SK-N-SH (cell line): ENCODE data around the gene GPR3. TPM values are rescaled to one million over a fixed set of nuclear protein-coding genes. Genes with fewer than 3 reads are reported as not detected.

ENCODE experiments used
- CTCF ChIA-PET: fragments of 300-600, 350-600 bp; formaldehyde crosslinking; extraction: SDS; loops from one replicate; lab custom pipeline; 2021; lab: Yijun Ruan, JAX
- POLR2A ChIA-PET: fragments of 350-600 bp; sonication (Branson Sonifier 250); formaldehyde crosslinking; extraction: SDS; loops from one replicate; lab custom pipeline; 2020; ENCODE audit warnings: antibody characterized with exemption, inconsistent platforms; lab: Yijun Ruan, JAX
- DNase-seq: peaks from one replicate; pipeline ENCODE4 v3.0.0; 2012
- H2AFZ ChIP-seq: fragments of 200-600 bp; sonication (generic); 2 replicates; pipeline ENCODE4 v1.8.1; 2016; ENCODE audit warnings: antibody characterized with exemption, mild to moderate bottlenecking, low read depth
- H3F3A ChIP-seq: fragments of 200-600 bp; sonication (generic); replicated peaks from 2 replicates; pipeline ENCODE3; 2016; ENCODE audit warnings: antibody characterized with exemption, mild to moderate bottlenecking; ENCODE audit not compliant: insufficient read depth
- H3K27ac ChIP-seq, 2 experiments: fragments of 200-500 bp in 1 of 2; fragments of 200-600 bp in 1 of 2; sonication (Bioruptor generic) in 1 of 2; sonication (generic), shearing (Covaris generic) in 1 of 2; 2 replicates each; pipeline versions ENCODE4 v1.5.1 to v1.6.1; 2014 to 2016; ENCODE audit warnings: low read depth in 2 of 2, inconsistent platforms in 1 of 2, low read length in 1 of 2, mild to moderate bottlenecking in 1 of 2, mixed read lengths in 1 of 2
- H3K27me3 ChIP-seq: fragments of 200-600 bp; sonication (generic), shearing (Covaris generic); 2 replicates; pipeline ENCODE4 v1.6.1; 2016; ENCODE audit warnings: mixed run types; ENCODE audit not compliant: insufficient read depth
- H3K36me3 ChIP-seq, 2 experiments: fragments of 200-500 bp in 1 of 2; fragments of 200-600 bp in 1 of 2; sonication (Bioruptor generic) in 1 of 2; sonication (generic) in 1 of 2; replicated peaks in 1 of 2; 2 replicates each; pipeline versions ENCODE3 to v1.5.1; 2014 to 2016; ENCODE audit warnings: low read length in 1 of 2, mild to moderate bottlenecking in 1 of 2; ENCODE audit not compliant: insufficient read depth in 2 of 2, control insufficient read depth in 1 of 2
- H3K4me1 ChIP-seq, 2 experiments: fragments of 200-500 bp in 1 of 2; fragments of 200-600 bp in 1 of 2; sonication (Bioruptor generic) in 1 of 2; sonication (generic), shearing (Covaris generic) in 1 of 2; 2 replicates each; pipeline versions ENCODE4 v1.5.1 to v1.6.1; 2014 to 2016; ENCODE audit warnings: low read depth in 1 of 2, low read length in 1 of 2, mixed run types in 1 of 2; ENCODE audit not compliant: insufficient read depth in 2 of 2, control insufficient read depth in 1 of 2
- H3K4me2 ChIP-seq: fragments of 200-600 bp; sonication (generic), shearing (Covaris generic); 2 replicates; pipeline ENCODE4 v1.6.1; 2017; ENCODE audit warnings: mixed run types
- H3K4me3 ChIP-seq, 2 experiments: fragments of 200-500 bp in 1 of 2; fragments of 200-600 bp in 1 of 2; sonication (Bioruptor generic) in 1 of 2; sonication (generic), shearing (Covaris generic) in 1 of 2; 2 replicates each; pipeline versions ENCODE4 v1.5.1 to v1.8.1; 2014 to 2016; ENCODE audit warnings: low read depth in 2 of 2, inconsistent platforms in 1 of 2, low read length in 1 of 2, mild to moderate bottlenecking in 1 of 2, mixed read lengths in 1 of 2, moderate library complexity in 1 of 2
- H3K79me2 ChIP-seq: fragments of 200-600 bp; sonication (generic); 2 replicates; pipeline ENCODE4 v1.8.1; 2017; ENCODE audit warnings: mild to moderate bottlenecking; ENCODE audit not compliant: insufficient read depth
- H3K9ac ChIP-seq: fragments of 200-600 bp; sonication (generic); 2 replicates; pipeline ENCODE4 v1.6.1; 2017; ENCODE audit warnings: mixed run types
- H3K9me2 ChIP-seq: fragments of 200-600 bp; sonication (generic); 2 replicates; pipeline ENCODE4 v1.6.1; 2017; ENCODE audit warnings: mixed run types
- H3K9me3 ChIP-seq: fragments of 200-600 bp; sonication (generic); 2 replicates; pipeline ENCODE4 v1.6.1; 2017; ENCODE audit warnings: mixed run types, mild to moderate bottlenecking, moderate library complexity
- H4K20me1 ChIP-seq: fragments of 200-600 bp; sonication (generic); 2 replicates; pipeline ENCODE4 v1.6.1; 2017; ENCODE audit warnings: mild to moderate bottlenecking, mixed run types; ENCODE audit not compliant: insufficient read depth
- CTCF ChIP-seq: fragments of 200-600 bp; sonication (generic); IDR thresholded peaks from 2 replicates; pipeline ENCODE4 v1.6.1; 2017; ENCODE audit warnings: antibody characterized with exemption, mild to moderate bottlenecking, moderate library complexity
- ELF1 ChIP-seq: IDR thresholded peaks from 2 replicates; pipeline ENCODE4 v1.4.0; 2012
- EZH2phosphoT487 ChIP-seq: fragments of 200-600 bp; sonication (generic); IDR thresholded peaks from 2 replicates; pipeline ENCODE4 v1.6.1; 2017; ENCODE audit warnings: low read depth, mixed run types, mild to moderate bottlenecking, antibody characterized with exemption, moderate library complexity, borderline replicate concordance
- FOXJ3 ChIP-seq: sonication (generic); formaldehyde crosslinking; IDR thresholded peaks from 2 replicates; pipeline ENCODE4 v1.5.1; 2020; ENCODE audit warnings: mild to moderate bottlenecking, missing genetic modification reagents
- FOXM1 ChIP-seq: IDR thresholded peaks from 2 replicates; pipeline ENCODE4 v1.4.0; 2012; ENCODE audit warnings: low read depth, mild to moderate bottlenecking
- NFIC ChIP-seq: IDR thresholded peaks from 2 replicates; pipeline ENCODE4 v1.4.0; 2012; ENCODE audit warnings: borderline replicate concordance
- NRF1 ChIP-seq: IDR thresholded peaks from 2 replicates; pipeline ENCODE4 v1.6.1; 2012; ENCODE audit warnings: low read depth, mild to moderate bottlenecking, low read length
- RAD21 ChIP-seq: IDR thresholded peaks from 2 replicates; pipeline ENCODE4 v1.6.1; 2012; ENCODE audit warnings: mild to moderate bottlenecking, low read length
- REST ChIP-seq: IDR thresholded peaks from 2 replicates; pipeline ENCODE4 v1.6.1; 2012; ENCODE audit warnings: mild to moderate bottlenecking, low read depth, low read length, moderate library complexity
- WGBS: methylation state at CpG from one replicate; pipeline ENCODE4 v1.1.6; 2017; ENCODE audit warnings: low lambda C conversion rate; 5-methylcytosine and 5-hydroxymethylcytosine counted together
- polyA plus RNA-seq, 3 experiments: library from polyadenylated mRNA; depleted of rRNA; stranded (reverse); fragments of >200 nt; gene quantifications; 2 replicates each; pipeline ENCODE4 v1.2.3, GENCODE V29; 2012

The GPR3 gene
- polyA plus RNA-seq, 1 of the 3 experiments (the other 2 are of a cell fraction) = 6.0 TPM

- peaks cover 0 to 27% of the 10 kb centered on the region in 2 experiments for H3K36me3 ChIP-seq
- H3K27me3 ChIP-seq = no peaks in the 10 kb centered on the region
- H4K20me1 ChIP-seq = no peaks in the 10 kb centered on the region
- H3F3A ChIP-seq = peaks cover 9% of the 10 kb centered on the region
- peaks cover 9% of the 10 kb centered on the region; the same call in 1 of the 2 replicates for H3K79me2 ChIP-seq
- peak overlapping the region; percentile 69 to 89 for H3K4me3 ChIP-seq
- peak overlapping the region; percentile 78 for H3K4me2 ChIP-seq
- CTCF ChIA-PET = interaction anchor here (1.0 to 9.6 kb wide), 13 partner anchors 9 to 242 kb away, joined by 3 to 154 read pairs (median 7); partner anchors contain the start of gene CD164L2
- TF ChIP-seq FOXJ3 (CRISPR knock-in tag) = no peak
- no peak for TF ChIP-seq NFIC
- no peak for TF ChIP-seq REST
- no peak for TF ChIP-seq FOXM1
- TF ChIP-seq NRF1 = no peak
- no peak for TF ChIP-seq EZH2phosphoT487
- no peak for TF ChIP-seq RAD21
- no peak for TF ChIP-seq CTCF
- no peak for TF ChIP-seq ELF1
- H3K9me3 ChIP-seq = no peaks in the 10 kb centered on the region
- H3K27ac ChIP-seq = peak overlapping the region; percentile 84 to 94
- POLR2A ChIA-PET = interaction anchor here (0.5 to 2.6 kb wide), 11 partner anchors 9 to 1445 kb away, joined by 3 to 24 read pairs (median 3); partner anchors contain the start of genes CD164L2 and GPR3
- H2AFZ ChIP-seq = peak overlapping the region; percentile 95
- WGBS = 43% methylated on average over 3 of the region's 11 CpGs
- peaks cover 4 to 14% of the 10 kb centered on the region in 2 experiments; a peak in 2 of 4 replicates for H3K4me1 ChIP-seq
- H3K9me2 ChIP-seq = no peaks in the 10 kb centered on the region
- DNase-seq = no peak
- H3K9ac ChIP-seq = peak overlapping the region; percentile 29
These were observed 27.6 kb upstream of the GPR3 start for GRCh38 chr1:27364696-27365371.
